ENCODE data around the gene IL3RA.
"Not testable (repeated sequence)": the region's sequence is repeated elsewhere in the genome, so short reads cannot be mapped to it uniquely, and the experiment has no call there.

The IL3RA gene

GRCh38 chrX:1357993-1358392, 21.4 kb downstream of the IL3RA start:
- TF ChIP-seq TARDBP (IDR thresholded peaks at IDR 0.05) (no peak), ARNT (IDR thresholded peaks at IDR 0.05) (no peak), HDGF (IDR thresholded peaks at IDR 0.05; ENCODE audit: borderline replicate concordance) (no peak)
- ChIA-PET CTCF (no interaction called here), POLR2A (no interaction called here)
- no peak for DNase-seq (ENCODE audit: extremely low spot score)

DNA sequence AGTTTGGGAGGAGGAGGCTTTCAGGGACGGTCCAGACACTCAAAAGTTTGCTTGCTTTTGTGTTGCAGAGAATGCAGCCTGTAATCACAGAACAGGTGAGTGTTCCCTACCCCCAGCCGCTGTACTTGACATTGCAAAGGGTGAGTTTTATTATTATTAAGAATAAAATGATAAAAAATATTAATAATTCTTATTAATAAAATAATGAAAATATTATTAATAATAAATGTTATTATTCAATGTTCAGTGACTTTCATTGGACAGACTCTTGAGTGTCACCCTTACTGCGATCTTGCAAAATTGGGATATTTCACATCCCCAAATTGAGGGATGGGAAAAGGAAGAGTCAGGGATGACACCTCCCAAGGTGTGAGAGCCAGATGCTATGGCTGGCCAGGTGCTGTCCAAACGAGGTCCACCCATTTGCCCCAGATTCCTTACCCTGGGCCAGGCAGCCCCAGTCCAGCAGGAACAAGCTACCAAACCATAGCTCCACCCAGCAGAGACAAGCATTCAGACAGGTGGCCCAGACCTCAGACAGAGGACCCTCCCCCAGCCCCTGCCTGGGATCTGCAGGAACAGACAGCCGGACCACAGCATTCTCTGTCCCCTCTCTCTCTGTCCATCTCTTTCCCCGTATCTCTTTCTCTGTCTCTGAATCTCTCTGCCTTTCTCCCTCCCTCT, 22.4 kb downstream of the IL3RA start:
- DNase-seq (ENCODE audit: extremely low spot score), result no peak
- TF ChIP-seq ELF4 (IDR thresholded peaks at IDR 0.05), result no peak
- no peak for TF ChIP-seq SUZ12 (IDR thresholded peaks at IDR 0.05)
- TF ChIP-seq SP1 (IDR thresholded peaks at IDR 0.05), result no peak
- no peak for TF ChIP-seq FOXA1 (IDR thresholded peaks at IDR 0.05)
- TF ChIP-seq PKNOX1 (IDR thresholded peaks at IDR 0.05), result no peak
- TF ChIP-seq TARDBP (IDR thresholded peaks at IDR 0.05), result no peak
- no peak for TF ChIP-seq L3MBTL2 (conservative IDR thresholded peaks at IDR 0.05)
- TF ChIP-seq HDGF (IDR thresholded peaks at IDR 0.05; ENCODE audit: borderline replicate concordance), result no peak
- TF ChIP-seq CTBP1 (IDR thresholded peaks at IDR 0.05; ENCODE audit: borderline replicate concordance), result no peak
- ChIA-PET CTCF (no interaction called here), POLR2A (no interaction called here)

DNA sequence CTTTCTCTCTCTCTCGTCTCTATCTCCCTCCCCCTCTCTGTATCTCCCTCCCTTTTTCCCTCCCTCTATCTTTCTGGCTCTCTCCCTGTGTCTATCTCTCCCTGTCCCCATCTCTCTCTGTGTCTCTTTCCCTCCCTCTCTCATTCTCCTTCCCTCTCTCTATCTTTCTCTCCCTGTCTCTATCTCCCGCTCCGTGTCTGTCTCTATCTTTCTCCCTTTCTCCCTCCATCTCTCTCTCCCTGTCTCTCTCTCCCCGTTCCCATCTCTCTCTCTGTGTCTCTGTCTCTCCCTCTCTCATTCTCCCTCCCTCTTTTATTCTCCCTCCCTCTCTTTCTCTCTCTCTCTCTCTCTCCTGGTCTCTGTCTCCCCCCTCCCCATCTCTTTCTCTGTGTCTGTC, 22.9 kb downstream of the IL3RA start:
- ChIA-PET CTCF (no interaction called here), POLR2A (no interaction called here)
- no peak for TF ChIP-seq TARDBP (IDR thresholded peaks at IDR 0.05)
- no peak for TF ChIP-seq LEF1 (IDR thresholded peaks at IDR 0.05; ENCODE audit: borderline replicate concordance)
- TF ChIP-seq CTBP1 (IDR thresholded peaks at IDR 0.05; ENCODE audit: borderline replicate concordance), result no peak
- no peak for TF ChIP-seq SUZ12 (IDR thresholded peaks at IDR 0.05)
- no peak for TF ChIP-seq PKNOX1 (IDR thresholded peaks at IDR 0.05)
- TF ChIP-seq FOXM1 (IDR thresholded peaks at IDR 0.05; ENCODE audit: borderline replicate concordance), result no peak
- no peak for TF ChIP-seq ARNT (IDR thresholded peaks at IDR 0.05)
- TF ChIP-seq SP1 (IDR thresholded peaks at IDR 0.05), result no peak
- no peak for TF ChIP-seq BHLHE40 (IDR thresholded peaks at IDR 0.05; ENCODE audit: borderline replicate concordance)
- no peak for TF ChIP-seq ZNF384 (IDR thresholded peaks at IDR 0.05)
- no peak for TF ChIP-seq ELF4 (IDR thresholded peaks at IDR 0.05)
- TF ChIP-seq FOXA1 (IDR thresholded peaks at IDR 0.05), result no peak
- TF ChIP-seq L3MBTL2 (conservative IDR thresholded peaks at IDR 0.05), result no peak
- TF ChIP-seq HDGF (IDR thresholded peaks at IDR 0.05; ENCODE audit: borderline replicate concordance), result no peak
- no peak for DNase-seq (ENCODE audit: extremely low spot score)

GRCh38 chrX:1360171-1360570, 23.6 kb downstream of the IL3RA start:
- TF ChIP-seq LEF1 (IDR thresholded peaks at IDR 0.05; ENCODE audit: borderline replicate concordance) (no peak), BHLHE40 (IDR thresholded peaks at IDR 0.05; ENCODE audit: borderline replicate concordance) (no peak), L3MBTL2 (conservative IDR thresholded peaks at IDR 0.05) (no peak), HDGF (IDR thresholded peaks at IDR 0.05; ENCODE audit: borderline replicate concordance) (no peak), ZNF384 (IDR thresholded peaks at IDR 0.05) (no peak), FOXM1 (IDR thresholded peaks at IDR 0.05; ENCODE audit: borderline replicate concordance) (no peak), FOXK2 (IDR thresholded peaks at IDR 0.05) (no peak), ELF4 (IDR thresholded peaks at IDR 0.05) (no peak), CTBP1 (IDR thresholded peaks at IDR 0.05; ENCODE audit: borderline replicate concordance) (no peak), ARNT (IDR thresholded peaks at IDR 0.05) (no peak), TARDBP (IDR thresholded peaks at IDR 0.05) (no peak), PKNOX1 (IDR thresholded peaks at IDR 0.05) (no peak), NFRKB (IDR thresholded peaks at IDR 0.05) (no peak)
- CTCF ChIA-PET, result no interaction called here
- POLR2A ChIA-PET, result no interaction called here
- DNase-seq (ENCODE audit: extremely low spot score), result no peak

GRCh38 chrX:1361275-1361674, 24.7 kb downstream of the IL3RA start:
- ChIA-PET POLR2A (no interaction called here), CTCF (no interaction called here)
- TF ChIP-seq FOXK2 (IDR thresholded peaks at IDR 0.05), result no peak
- no peak for TF ChIP-seq FOXA1 (IDR thresholded peaks at IDR 0.05)
- no peak for TF ChIP-seq ARNT (IDR thresholded peaks at IDR 0.05)
- TF ChIP-seq BHLHE40 (IDR thresholded peaks at IDR 0.05; ENCODE audit: borderline replicate concordance), result no peak
- no peak for TF ChIP-seq CTBP1 (IDR thresholded peaks at IDR 0.05; ENCODE audit: borderline replicate concordance)
- TF ChIP-seq PKNOX1 (IDR thresholded peaks at IDR 0.05), result no peak
- no peak for TF ChIP-seq SP1 (IDR thresholded peaks at IDR 0.05)
- no peak for TF ChIP-seq SUZ12 (IDR thresholded peaks at IDR 0.05)
- TF ChIP-seq FOXM1 (IDR thresholded peaks at IDR 0.05; ENCODE audit: borderline replicate concordance), result no peak
- TF ChIP-seq ZNF384 (IDR thresholded peaks at IDR 0.05), result no peak
- TF ChIP-seq NFRKB (IDR thresholded peaks at IDR 0.05), result no peak
- TF ChIP-seq HDGF (IDR thresholded peaks at IDR 0.05; ENCODE audit: borderline replicate concordance), result no peak
- no peak for TF ChIP-seq LEF1 (IDR thresholded peaks at IDR 0.05; ENCODE audit: borderline replicate concordance)
- TF ChIP-seq L3MBTL2 (conservative IDR thresholded peaks at IDR 0.05), result no peak
- TF ChIP-seq ELF4 (IDR thresholded peaks at IDR 0.05), result no peak
- TF ChIP-seq TARDBP (IDR thresholded peaks at IDR 0.05), result no peak
- DNase-seq (ENCODE audit: extremely low spot score), result no peak

GRCh38 chrX:1361910-1362309, 25.3 kb downstream of the IL3RA start:
- no peak for DNase-seq (ENCODE audit: extremely low spot score)
- ChIA-PET POLR2A (no interaction called here), CTCF (no interaction called here)
- TF ChIP-seq L3MBTL2 (conservative IDR thresholded peaks at IDR 0.05), result no peak
- TF ChIP-seq SP1 (IDR thresholded peaks at IDR 0.05), result no peak
- TF ChIP-seq LEF1 (IDR thresholded peaks at IDR 0.05; ENCODE audit: borderline replicate concordance), result no peak
- TF ChIP-seq NFRKB (IDR thresholded peaks at IDR 0.05), result no peak
- no peak for TF ChIP-seq SUZ12 (IDR thresholded peaks at IDR 0.05)
- TF ChIP-seq CTBP1 (IDR thresholded peaks at IDR 0.05; ENCODE audit: borderline replicate concordance), result no peak
- TF ChIP-seq BHLHE40 (IDR thresholded peaks at IDR 0.05; ENCODE audit: borderline replicate concordance), result no peak
- TF ChIP-seq FOXM1 (IDR thresholded peaks at IDR 0.05; ENCODE audit: borderline replicate concordance), result no peak
- TF ChIP-seq FOXA1 (IDR thresholded peaks at IDR 0.05), result no peak
- TF ChIP-seq FOXK2 (IDR thresholded peaks at IDR 0.05), result no peak
- TF ChIP-seq ZNF384 (IDR thresholded peaks at IDR 0.05), result no peak
- TF ChIP-seq TARDBP (IDR thresholded peaks at IDR 0.05), result no peak
- no peak for TF ChIP-seq PKNOX1 (IDR thresholded peaks at IDR 0.05)
- no peak for TF ChIP-seq HDGF (IDR thresholded peaks at IDR 0.05; ENCODE audit: borderline replicate concordance)

- POLR2A ChIA-PET; DNase-seq (ENCODE audit: extremely low spot score); CTCF ChIA-PET: not testable (repeated sequence)
Observed at GRCh38 chrX:1366363-1366762, 29.8 kb downstream of the IL3RA start.

Data from HEK293T (cell line).